Measurements from ENCODE around the gene ATF7IP.
A peak's percentile ranks its signal among the peaks of the same experiment; 100 is the strongest.
"Not testable (repeated sequence)": the region's sequence is repeated elsewhere in the genome, so short reads cannot be mapped to it uniquely, and the experiment has no call there.

Gene ATF7IP

DNA sequence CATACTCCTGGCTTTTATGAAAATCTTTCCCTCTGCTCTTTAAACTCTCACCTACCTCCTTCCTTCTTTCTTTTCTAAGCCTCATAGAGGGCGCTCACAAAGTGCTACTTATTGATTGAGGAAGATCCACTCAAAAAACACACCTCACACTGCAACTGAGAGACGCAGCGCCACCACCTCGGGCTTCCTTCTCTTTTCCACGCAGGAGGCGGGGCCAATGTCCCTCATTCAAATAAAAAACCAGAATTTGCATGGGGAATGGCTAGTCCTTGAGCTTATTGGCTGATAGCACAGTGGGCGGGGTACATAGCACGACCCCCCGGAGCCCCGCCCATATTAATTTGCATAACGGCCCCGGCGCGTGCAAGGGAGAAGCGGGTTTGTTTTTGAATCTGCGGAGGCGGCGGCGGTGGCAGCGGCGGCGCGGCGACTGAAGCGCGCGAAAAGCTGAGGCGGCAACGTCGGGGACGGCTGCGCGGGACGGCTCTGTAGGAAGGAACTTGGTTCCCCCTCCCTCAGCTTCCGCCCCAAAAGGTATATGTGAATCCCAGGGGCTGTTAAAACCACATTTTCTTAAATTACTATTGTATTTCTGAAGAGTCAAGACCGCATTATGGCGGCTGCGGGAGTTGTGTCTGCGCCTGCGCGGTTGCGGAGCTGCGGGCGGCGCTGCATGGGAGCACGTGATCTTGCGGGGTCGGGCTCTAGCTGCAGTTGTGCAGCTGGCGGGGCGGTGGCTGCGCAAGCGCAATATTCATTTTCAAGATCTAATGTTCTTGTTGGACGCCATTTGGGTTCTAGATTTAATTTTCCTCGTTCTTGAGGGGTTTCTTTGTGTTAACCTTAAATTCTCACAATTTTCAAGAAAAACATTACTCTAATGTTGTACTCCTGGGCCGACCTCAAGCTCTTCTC, at the start of gene ATF7IP:
TSS of gene ATF7IP (plus strand) at position 389 of the 915 bp plus-strand sequence. CDS start 58,234 bp downstream, outside the sequence.
- peak; percentile 90 for DNase-seq

DNA sequence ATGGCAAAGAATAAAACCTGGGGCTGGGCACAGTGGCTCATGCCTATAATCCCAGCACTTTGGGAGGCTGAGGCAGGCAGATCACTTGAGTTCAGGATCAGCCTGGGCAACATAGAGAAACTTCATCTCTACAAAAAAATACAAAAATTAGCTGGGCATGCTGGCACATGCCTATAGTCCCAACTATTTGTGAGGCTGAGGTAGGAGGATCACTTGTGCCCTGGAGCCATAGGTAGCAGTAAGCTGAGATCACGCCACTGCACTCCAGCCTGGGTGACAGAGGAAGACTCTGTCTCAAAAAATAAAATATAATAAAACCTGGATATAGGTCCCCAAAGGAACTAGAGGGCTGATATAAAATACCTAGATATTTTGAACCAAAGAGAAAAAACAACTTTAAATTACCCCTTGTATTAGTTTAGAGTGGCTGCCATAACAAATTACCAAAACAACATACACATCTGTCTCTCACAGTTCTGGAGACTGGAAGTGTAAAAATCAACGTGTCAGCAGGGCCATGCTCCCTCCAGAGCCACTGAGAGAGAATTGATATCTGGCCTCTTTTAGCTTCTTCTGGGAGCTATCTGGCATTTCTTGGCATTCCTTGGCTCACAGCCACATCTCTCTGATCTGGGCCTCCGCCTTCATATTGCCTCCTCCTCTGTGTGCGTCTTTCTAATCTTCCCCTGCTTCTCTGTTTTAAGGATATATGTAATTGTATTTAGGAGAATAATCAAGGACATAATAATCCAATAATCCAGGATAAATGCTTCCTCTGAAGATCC, 47.9 kb upstream of the ATF7IP start:
- DNase-seq, result no peak

DNA sequence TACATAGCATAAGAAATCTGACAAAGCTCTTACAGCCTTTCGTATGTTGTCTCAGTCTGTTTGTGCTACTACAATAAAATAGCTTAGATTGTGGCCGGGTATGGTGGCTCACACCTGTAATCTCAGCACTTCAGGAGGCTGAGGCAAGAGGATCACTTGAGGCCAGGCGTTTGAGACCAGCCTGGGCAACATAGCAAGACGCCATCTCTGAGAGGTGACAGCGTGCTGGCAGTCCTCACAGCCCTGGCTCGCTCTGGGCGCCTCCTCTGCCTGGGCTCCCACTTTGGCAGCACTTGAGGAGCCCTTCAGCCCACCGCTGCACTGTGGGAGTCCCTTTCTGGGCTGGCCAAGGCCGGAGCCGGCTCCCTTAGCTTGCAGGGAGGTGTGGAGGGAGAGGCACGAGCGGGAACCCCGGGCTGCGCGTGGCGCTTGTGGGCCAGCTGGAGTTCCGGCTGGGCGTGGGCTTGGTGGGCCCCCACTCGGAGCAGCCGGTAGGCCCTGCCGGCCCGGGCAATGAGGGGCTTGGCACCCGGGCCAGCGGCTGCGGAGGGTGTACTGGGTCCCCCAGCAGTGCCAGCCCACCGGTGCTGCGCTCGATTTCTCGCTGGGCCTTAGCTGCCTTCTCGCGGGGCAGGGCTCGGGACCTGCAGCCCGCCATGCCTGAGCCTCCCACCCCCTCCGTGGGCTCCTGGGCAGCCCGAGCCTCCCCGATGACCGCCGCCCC, 45.6 kb upstream of the ATF7IP start:
- not testable (repeated sequence) for DNase-seq

- no peak for DNase-seq
Observed at GRCh38 chr12:14322403-14322802, 43.1 kb upstream of the ATF7IP start.

GRCh38 chr12:14325716-14326343, 39.7 kb upstream of the ATF7IP start:
- DNase-seq, result no peak

- DNase-seq, result no peak
Observed at GRCh38 chr12:14326699-14327098, 38.8 kb upstream of the ATF7IP start.

- no peak for DNase-seq
Observed at GRCh38 chr12:14327711-14328110, 37.8 kb upstream of the ATF7IP start.

DNA sequence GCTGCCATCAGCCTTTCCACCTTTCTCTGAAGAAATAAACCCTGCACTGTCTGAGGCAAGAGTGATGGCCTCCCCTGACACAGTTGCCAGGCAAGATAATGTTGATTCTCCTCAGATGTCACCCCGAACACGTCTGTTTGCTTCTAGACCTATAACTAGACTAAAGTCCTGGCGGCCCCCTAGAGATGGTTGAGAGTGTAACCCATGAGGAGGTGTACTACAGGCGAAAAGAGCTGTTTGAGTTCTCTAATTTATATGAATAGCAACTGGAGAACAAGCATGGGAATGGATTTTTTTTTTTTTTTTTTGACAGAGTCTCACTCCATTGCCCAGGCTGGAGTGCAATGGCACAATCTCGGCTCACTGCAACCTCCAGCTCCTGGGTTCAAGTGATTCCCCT, 33.0 kb upstream of the ATF7IP start:
- DNase-seq, result no peak

GRCh38 chr12:14340371-14340770, 25.1 kb upstream of the ATF7IP start:
- DNase-seq, result no peak

DNA sequence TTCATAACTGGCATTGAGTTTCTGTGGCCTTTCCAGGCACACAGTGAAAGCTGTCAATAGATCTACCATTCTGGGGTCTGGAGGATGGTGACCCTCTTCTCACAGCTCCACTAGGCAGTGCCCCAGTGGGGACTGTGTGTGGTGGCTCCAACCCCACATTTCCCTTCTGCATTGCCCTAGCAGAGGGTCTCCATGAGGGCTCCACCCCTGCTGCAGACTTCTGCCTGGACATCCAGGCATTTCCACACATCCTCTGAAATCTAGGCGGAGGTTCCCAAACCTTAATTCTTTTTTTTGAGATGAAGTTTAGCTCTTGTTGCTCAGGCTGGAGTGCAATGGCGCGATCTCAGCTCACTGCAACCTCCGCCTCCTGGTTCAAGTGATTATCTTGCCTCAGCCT, 14.0 kb upstream of the ATF7IP start:
- not testable (repeated sequence) for DNase-seq

DNA sequence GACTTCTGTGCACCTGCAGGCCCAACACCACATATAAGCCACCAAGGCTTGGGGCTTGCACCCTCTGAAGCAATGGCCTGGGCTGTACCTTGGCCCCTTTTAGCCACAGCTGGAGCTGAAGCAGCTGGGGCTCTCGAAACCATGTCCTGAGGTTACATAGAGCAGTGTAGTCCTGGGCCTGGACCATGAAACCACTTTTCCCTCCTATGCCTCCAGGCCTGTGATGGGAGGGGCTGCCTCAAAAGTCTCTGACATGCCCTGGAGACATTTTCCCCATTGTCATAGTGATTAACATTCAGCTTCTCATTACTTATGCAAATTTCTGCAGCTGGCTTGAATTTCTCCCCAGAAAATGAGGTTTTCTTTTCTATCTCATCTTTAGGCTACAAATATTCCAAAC, 13.4 kb upstream of the ATF7IP start:
- DNase-seq, result not testable (repeated sequence)

GRCh38 chr12:14354665-14355064, 10.8 kb upstream of the ATF7IP start:
- DNase-seq, result not testable (repeated sequence)

- no peak for DNase-seq
Observed at GRCh38 chr12:14356147-14356546, 9.3 kb upstream of the ATF7IP start.

DNA sequence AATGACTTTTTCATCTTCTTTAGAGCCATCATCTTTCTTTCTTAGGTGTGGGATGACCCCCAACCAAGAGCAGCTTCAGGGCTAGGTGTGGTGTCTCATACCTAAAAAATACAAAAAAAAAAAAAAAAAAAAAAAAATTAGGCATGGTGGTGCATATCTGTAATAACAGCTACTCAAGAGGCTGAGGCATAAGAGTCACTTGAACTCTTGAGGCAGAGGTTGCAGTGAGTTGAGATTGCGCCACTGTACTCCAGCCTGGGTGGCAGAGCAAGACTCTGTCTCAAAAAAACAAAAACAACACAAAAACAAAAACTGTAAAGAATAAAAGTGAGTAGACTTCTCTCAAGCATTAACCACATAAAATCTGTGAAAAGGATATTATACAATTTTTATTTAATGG, 8.0 kb upstream of the ATF7IP start:
- DNase-seq, result no peak

DNA sequence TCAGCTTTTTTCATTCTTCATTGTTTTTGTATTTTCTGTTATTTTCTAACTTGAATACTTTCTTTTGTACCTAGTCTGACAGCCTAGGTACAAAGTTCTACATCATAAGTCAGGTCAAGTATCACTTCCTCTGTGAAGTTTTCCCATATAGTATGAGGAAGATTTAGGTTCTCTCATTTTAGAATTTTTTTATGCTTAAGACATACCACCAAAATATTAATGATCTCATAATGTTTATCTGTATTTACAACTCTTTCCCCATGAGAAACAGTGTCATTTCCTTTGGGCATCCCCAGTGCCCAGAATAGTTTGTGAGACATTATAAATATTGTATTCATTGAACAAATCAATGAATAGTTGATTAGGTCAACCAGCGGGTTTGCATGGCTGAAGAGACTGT, 3.1 kb upstream of the ATF7IP start:
- DNase-seq, result no peak

DNA sequence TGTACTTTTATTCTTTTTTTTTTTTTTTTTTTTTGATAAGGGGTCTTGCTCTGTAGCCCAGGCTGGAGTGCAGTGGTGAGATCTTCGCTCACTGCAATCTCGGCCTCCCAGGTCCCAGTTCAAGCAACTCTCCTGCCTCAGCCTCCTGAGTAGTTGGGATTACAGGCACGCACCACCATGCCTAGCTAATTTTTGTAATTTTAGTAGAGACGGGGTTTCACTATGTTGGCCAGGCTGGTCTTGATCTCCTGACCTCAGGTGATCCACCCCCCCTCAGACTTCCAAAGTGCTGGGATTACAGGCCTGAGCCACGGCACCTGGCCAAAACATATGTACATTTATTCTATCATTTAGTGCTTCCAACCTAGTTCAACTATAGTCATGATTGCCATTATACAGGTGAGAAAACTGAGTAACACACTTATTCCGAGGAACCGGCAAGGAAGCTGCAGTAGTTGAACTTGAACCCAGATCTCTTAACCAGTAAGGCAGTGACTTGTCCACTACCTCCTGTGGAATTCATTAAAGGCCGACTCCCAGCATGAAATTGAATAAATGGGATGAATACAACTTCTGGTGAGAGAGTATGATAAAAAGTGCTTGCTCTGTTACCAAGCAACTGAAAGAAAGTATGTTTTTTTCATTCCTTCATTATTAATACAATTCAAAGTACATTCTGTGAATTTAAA, 755 bp upstream of the ATF7IP start:
- no peak for DNase-seq

GRCh38 chr12:14366209-14367039, 942 bp downstream of the ATF7IP start:
- DNase-seq, result no peak

- no peak for DNase-seq
Observed at GRCh38 chr12:14367040-14367661, 1.7 kb downstream of the ATF7IP start.

GRCh38 chr12:14369311-14369710, 3.8 kb downstream of the ATF7IP start:
- no peak for DNase-seq

DNA sequence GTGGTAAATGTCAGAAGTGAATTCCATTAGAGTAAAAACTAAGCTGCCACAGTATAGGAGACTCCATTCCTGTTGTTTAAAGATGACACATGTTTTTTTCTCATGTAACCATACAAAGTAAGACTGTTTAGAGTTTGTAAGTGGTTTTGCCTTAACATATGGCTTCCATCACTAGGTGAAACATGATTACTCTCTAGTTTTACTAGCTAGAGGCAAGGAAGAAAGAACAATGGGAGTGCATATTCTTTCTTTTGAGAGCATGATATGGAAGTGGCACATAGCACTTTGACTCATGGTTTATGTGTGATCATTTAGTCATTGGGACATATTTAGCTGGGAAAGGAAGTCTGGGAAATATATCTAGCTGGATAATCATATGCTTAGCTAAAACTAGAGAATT, 7.7 kb downstream of the ATF7IP start:
- no peak for DNase-seq

GRCh38 chr12:14379508-14379907, 14.0 kb downstream of the ATF7IP start:
- no peak for DNase-seq

Measured in GOT3 (cell line).